GM12875 (cell line): ENCODE data around the gene ST13.

Experiments used
- H3K4me3 ChIP-seq: one replicate; pipeline ENCODE4 v1.5.1; 2011; ENCODE audit warnings: low read depth, low read length, control low read depth
- CTCF ChIP-seq: IDR thresholded peaks from 2 replicates; pipeline ENCODE4 v1.5.1; 2011; ENCODE audit warnings: low read depth, mild to moderate bottlenecking, control low read depth, inconsistent platforms, low read length, moderate library complexity, borderline replicate concordance; ENCODE audit not compliant: insufficient read depth

ST13 gene

GRCh38 chr22:40818747-40819598 lies 37.5 kb downstream of the ST13 start, which contains the start of gene SLC25A17:
Gene SLC25A17, minus strand, starts transcription at chr22:40819346. Its CDS starts 98 bp downstream, at chr22:40819248.
- H3K4me3 ChIP-seq = peak within 1 kb of the TSS; percentile 96
- peak; percentile 45; the same call in 1 of the 2 replicates for TF ChIP-seq CTCF

- peak overlapping the region; percentile 96 for H3K4me3 ChIP-seq
Measured at GRCh38 chr22:40818192-40818746, 38.2 kb downstream of the ST13 start.

GRCh38 chr22:40817737-40818136 lies 38.7 kb downstream of the ST13 start:
- no peak for TF ChIP-seq CTCF
- H3K4me3 ChIP-seq = peak overlapping the region; percentile 96

More at GRCh38 chr22:40818192-40818746, 38.2 kb downstream of the ST13 start:
- no peak for TF ChIP-seq CTCF

- no peak for TF ChIP-seq CTCF
- no peak overlapping the region for H3K4me3 ChIP-seq
Measured at GRCh38 chr22:40813912-40814315, 42.5 kb downstream of the ST13 start.

- H3K4me3 ChIP-seq = no peak overlapping the region
- TF ChIP-seq CTCF = no peak
Measured at GRCh38 chr22:40808018-40808841, 48.2 kb downstream of the ST13 start.

GRCh38 chr22:40806711-40807110 lies 49.7 kb downstream of the ST13 start:
- TF ChIP-seq CTCF = no peak
- H3K4me3 ChIP-seq = no peak overlapping the region
